Muscle of arm (tissue), 12 donors: ENCODE data around the gene PDLIM5. TPM values are rescaled to one million over a fixed set of nuclear protein-coding genes. Genes with fewer than 3 reads are reported as not detected.
"Not testable (repeated sequence)": the region's sequence is repeated elsewhere in the genome, so short reads cannot be mapped to it uniquely, and the experiment has no call there.

Source experiments
- DNase-seq: peaks from one replicate; pipeline ENCODE4 v3.0.0-alpha.2; 2013
- polyA plus RNA-seq, 12 donors: library from polyadenylated mRNA; unstranded; fragments of 120-200 nt; gene quantifications; one replicate each; pipeline ENCODE4 v1.2.1, GENCODE V29; 2013; ENCODE audit not compliant: insufficient read length in 12 of 12

The PDLIM5 gene
- polyA plus RNA-seq, 12 donors, result 121 to 2,061 (median 310) TPM

GRCh38 chr4:94489098-94489497 lies 37.4 kb downstream of the PDLIM5 start:
- no peak for DNase-seq

- DNase-seq, result no peak
These were observed 38.7 kb downstream of the PDLIM5 start for GRCh38 chr4:94490437-94490836.

- DNase-seq, result no peak
These were observed 39.6 kb downstream of the PDLIM5 start for GRCh38 chr4:94491322-94491721.

GRCh38 chr4:94495408-94495807 lies 43.7 kb downstream of the PDLIM5 start:
- no peak for DNase-seq

GRCh38 chr4:94497690-94498089 lies 45.9 kb downstream of the PDLIM5 start:
- no peak for DNase-seq

- DNase-seq, result no peak
These were observed 46.8 kb downstream of the PDLIM5 start for GRCh38 chr4:94498502-94498901.

- DNase-seq, result no peak
These were observed 48.9 kb downstream of the PDLIM5 start for GRCh38 chr4:94500685-94501084.

GRCh38 chr4:94504545-94504944 lies 52.8 kb downstream of the PDLIM5 start:
- no peak for DNase-seq

GRCh38 chr4:94506822-94507221 lies 55.1 kb downstream of the PDLIM5 start:
- DNase-seq, result no peak

- no peak for DNase-seq
These were observed 55.5 kb downstream of the PDLIM5 start for GRCh38 chr4:94507281-94507680.

GRCh38 chr4:94507708-94508107 lies 56.0 kb downstream of the PDLIM5 start:
- no peak for DNase-seq

GRCh38 chr4:94508296-94508695 lies 56.6 kb downstream of the PDLIM5 start:
- no peak for DNase-seq

- no peak for DNase-seq
These were observed 57.1 kb downstream of the PDLIM5 start for GRCh38 chr4:94508806-94509205.

GRCh38 chr4:94511591-94511990 lies 59.8 kb downstream of the PDLIM5 start:
- DNase-seq, result no peak

GRCh38 chr4:94513532-94513931 lies 61.8 kb downstream of the PDLIM5 start:
- DNase-seq, result not testable (repeated sequence)

- DNase-seq, result no peak
These were observed 63.6 kb downstream of the PDLIM5 start for GRCh38 chr4:94515365-94515764.

- DNase-seq, result no peak
These were observed 64.3 kb downstream of the PDLIM5 start for GRCh38 chr4:94516067-94516466.

GRCh38 chr4:94516999-94517398 lies 65.3 kb downstream of the PDLIM5 start:
- DNase-seq, result no peak

- no peak for DNase-seq
These were observed 65.8 kb downstream of the PDLIM5 start for GRCh38 chr4:94517492-94517891.

GRCh38 chr4:94519019-94519418 lies 67.3 kb downstream of the PDLIM5 start:
- DNase-seq, result no peak

GRCh38 chr4:94519925-94520789 lies 68.4 kb downstream of the PDLIM5 start:
- DNase-seq, result no peak

GRCh38 chr4:94523033-94523580 lies 71.4 kb downstream of the PDLIM5 start:
- DNase-seq, result no peak

GRCh38 chr4:94523617-94524016 lies 71.9 kb downstream of the PDLIM5 start:
- DNase-seq, result no peak
